Epithelial cell of proximal tubule (primary cell): ENCODE data around the gene RNF225. TPM values are rescaled to one million over a fixed set of nuclear protein-coding genes. Genes with fewer than 3 reads are reported as not detected.
A peak's percentile ranks its signal among the peaks of the same experiment; 100 is the strongest.

ENCODE experiments used
- DNase-seq: peaks from one replicate; pipeline ENCODE4 v3.0.0-alpha.2; 2011; ENCODE audit warnings: low read depth
- H3K4me3 ChIP-seq: 2 replicates; pipeline ENCODE4 v1.5.1; 2011; ENCODE audit warnings: low read depth, mild to moderate bottlenecking, low read length
- CTCF ChIP-seq: conservative IDR thresholded peaks from 2 replicates; pipeline ENCODE4 v1.5.1; 2012; ENCODE audit warnings: low read depth, mild to moderate bottlenecking, low read length
- total RNA-seq: library from RNA; depleted of rRNA; stranded (reverse); fragments of >200 nt; gene quantifications from 2 replicates; pipeline ENCODE4 v1.2.3, GENCODE V29; 2015

RNF225 gene
- total RNA-seq, 1 donor from 2014 or later = not detected

- no peak for TF ChIP-seq CTCF
- DNase-seq = no peak
- H3K4me3 ChIP-seq = peak overlapping the region; percentile 71
These were observed 9.4 kb upstream of the RNF225 start for GRCh38 chr19:58385891-58386575.

GRCh38 chr19:58386576-58387337 lies 8.7 kb upstream of the RNF225 start, which contains the start of gene RPS5:
RPS5 (plus strand) TSS chr19:58387269; CDS start chr19:58388138, 869 bp downstream.
- peak; percentile 91 for DNase-seq
- TF ChIP-seq CTCF = no peak

GRCh38 chr19:58387338-58388174 lies 7.9 kb upstream of the RNF225 start:
- TF ChIP-seq CTCF = peak; percentile 16
- peak overlapping the region; percentile 71 for H3K4me3 ChIP-seq
- no peak for DNase-seq

More at GRCh38 chr19:58386576-58387337, 8.7 kb upstream of the RNF225 start, which contains the start of gene RPS5:
- H3K4me3 ChIP-seq = peak within 1 kb of the TSS; percentile 71

- no peak for TF ChIP-seq CTCF
- H3K4me3 ChIP-seq = peak overlapping the region; percentile 71
- DNase-seq = no peak
These were observed 7.3 kb upstream of the RNF225 start for GRCh38 chr19:58388175-58388526.

- TF ChIP-seq CTCF = no peak
- no peak overlapping the region for H3K4me3 ChIP-seq
- no peak for DNase-seq
These were observed 2.3 kb upstream of the RNF225 start for GRCh38 chr19:58392945-58393724.

GRCh38 chr19:58393725-58394033 lies 1.8 kb upstream of the RNF225 start:
- H3K4me3 ChIP-seq = no peak overlapping the region
- no peak for TF ChIP-seq CTCF
- no peak for DNase-seq
